Mesenchymal stem cell (in vitro differentiated cells and primary cell): ENCODE data around the gene GLI3. TPM values are rescaled to one million over a fixed set of nuclear protein-coding genes. Genes with fewer than 3 reads are reported as not detected.
A peak's percentile ranks its signal among the peaks of the same experiment; 100 is the strongest.

Experiments used
- DNase-seq: peaks from one replicate; pipeline ENCODE4 v3.0.0-alpha.2; 2013
- H2AFZ ChIP-seq: one replicate; pipeline ENCODE4 v1.6.1; 2013; ENCODE audit warnings: low read depth, mild to moderate bottlenecking, control low read depth, inconsistent platforms, low read length, moderate library complexity
- H2AK5ac ChIP-seq: 2 replicates; pipeline ENCODE4 v1.6.1; 2013; ENCODE audit warnings: low read length, moderate library complexity, mild to moderate bottlenecking, inconsistent platforms; ENCODE audit not compliant: severe bottlenecking
- H2BK120ac ChIP-seq: one replicate; pipeline ENCODE4 v1.6.1; 2013; ENCODE audit warnings: low read depth, mild to moderate bottlenecking, inconsistent platforms, low read length, moderate library complexity
- H2BK12ac ChIP-seq, 2 experiments: one replicate each; pipeline ENCODE4 v1.6.1; 2013; ENCODE audit warnings: inconsistent platforms in 2 of 2, low read length in 2 of 2, mild to moderate bottlenecking in 2 of 2, moderate library complexity in 2 of 2, control low read depth in 1 of 2
- H2BK15ac ChIP-seq: one replicate; pipeline ENCODE4 v1.6.1; 2013; ENCODE audit warnings: mild to moderate bottlenecking, low read depth, inconsistent platforms; ENCODE audit not compliant: poor library complexity, severe bottlenecking
- H2BK5ac ChIP-seq: 2 replicates; pipeline ENCODE4 v1.6.1; 2013; ENCODE audit warnings: low read depth, mild to moderate bottlenecking, low read length, control low read depth, inconsistent platforms; ENCODE audit not compliant: poor library complexity, severe bottlenecking
- H3K14ac ChIP-seq, 2 experiments: one replicate each; pipeline ENCODE4 v1.6.1; 2013; ENCODE audit warnings: inconsistent platforms in 2 of 2, low read length in 2 of 2, control low read depth in 1 of 2, mild to moderate bottlenecking in 1 of 2, moderate library complexity in 1 of 2
- H3K18ac ChIP-seq, 2 experiments: one replicate each; pipeline ENCODE4 v1.6.1; 2013; ENCODE audit warnings: inconsistent platforms in 2 of 2, low read length in 2 of 2, control low read depth in 1 of 2, low read depth in 1 of 2, mild to moderate bottlenecking in 1 of 2
- H3K23ac ChIP-seq, 2 experiments: one replicate each; pipeline ENCODE4 v1.6.1; 2013; ENCODE audit warnings: inconsistent platforms in 2 of 2, low read length in 2 of 2, mild to moderate bottlenecking in 2 of 2, moderate library complexity in 2 of 2, control low read depth in 1 of 2
- H3K27ac ChIP-seq: 2 replicates; pipeline ENCODE4 v1.5.1; 2013; ENCODE audit warnings: mild to moderate bottlenecking, moderate library complexity, low read length, control low read depth, inconsistent platforms; ENCODE audit not compliant: poor library complexity, severe bottlenecking
- H3K27me3 ChIP-seq, 2 experiments: 2 replicates each; pipeline versions ENCODE4 v1.6.1 to v1.7.0; 2013; ENCODE audit warnings: low read length in 2 of 2, mild to moderate bottlenecking in 2 of 2, moderate library complexity in 2 of 2, control low read depth in 1 of 2, inconsistent platforms in 1 of 2; ENCODE audit not compliant: control insufficient read depth in 1 of 2, insufficient read depth in 1 of 2
- H3K36me3 ChIP-seq, 2 experiments: 2 replicates each; pipeline versions ENCODE4 v1.6.1 to v1.7.0; 2013; ENCODE audit warnings: low read length in 2 of 2, control low read depth in 1 of 2, inconsistent platforms in 1 of 2, low read depth in 1 of 2, mild to moderate bottlenecking in 1 of 2; ENCODE audit not compliant: insufficient read depth in 2 of 2, control insufficient read depth in 1 of 2
- H3K4ac ChIP-seq, 2 experiments: one replicate each; pipeline ENCODE4 v1.6.1; 2013; ENCODE audit warnings: inconsistent platforms in 2 of 2, low read length in 2 of 2, mild to moderate bottlenecking in 2 of 2, moderate library complexity in 2 of 2, control low read depth in 1 of 2, low read depth in 1 of 2
- H3K4me1 ChIP-seq: 2 replicates; pipeline ENCODE4 v1.6.1; 2013; ENCODE audit warnings: low read depth, low read length, control low read depth; ENCODE audit not compliant: control insufficient read depth, insufficient read depth
- H3K4me2 ChIP-seq: 2 replicates; pipeline ENCODE4 v1.6.1; 2013; ENCODE audit warnings: low read length, mild to moderate bottlenecking, inconsistent platforms; ENCODE audit not compliant: poor library complexity, severe bottlenecking
- H3K4me3 ChIP-seq, 2 experiments: 2 replicates each; pipeline versions ENCODE4 v1.5.1 to v1.7.0; 2013; ENCODE audit warnings: low read length in 2 of 2, mild to moderate bottlenecking in 2 of 2, control low read depth in 1 of 2, low read depth in 1 of 2; ENCODE audit not compliant: insufficient read depth in 1 of 2
- H3K79me1 ChIP-seq: replicated peaks from 2 replicates; pipeline ENCODE4 v1.6.1; 2013; ENCODE audit warnings: mild to moderate bottlenecking, control low read depth, low read length, inconsistent platforms; ENCODE audit not compliant: poor library complexity, severe bottlenecking
- H3K9ac ChIP-seq: 2 replicates; pipeline ENCODE4 v1.7.0; 2013; ENCODE audit warnings: mild to moderate bottlenecking, low read length, moderate library complexity
- H3K9me3 ChIP-seq: 2 replicates; pipeline ENCODE4 v1.7.0; 2013; ENCODE audit warnings: mild to moderate bottlenecking, low read length; ENCODE audit not compliant: control insufficient read depth
- H4K8ac ChIP-seq: one replicate; pipeline ENCODE4 v1.6.1; 2013; ENCODE audit warnings: inconsistent platforms, mild to moderate bottlenecking, low read length, moderate library complexity
- H4K91ac ChIP-seq: one replicate; pipeline ENCODE4 v1.6.1; 2013; ENCODE audit warnings: mild to moderate bottlenecking, low read length, inconsistent platforms
- WGBS: methylation state at CpG from one replicate; pipeline ENCODE4 v1.1.7; 2013; ENCODE audit warnings: mixed read lengths; 5-methylcytosine and 5-hydroxymethylcytosine counted together
- polyA plus RNA-seq, 2 experiments: library from polyadenylated mRNA; stranded (reverse); fragments of 200-250 nt; gene quantifications; one replicate each; pipeline ENCODE4 v1.2.3, GENCODE V29; 2013

GLI3 gene
- 10.2 TPM for polyA plus RNA-seq (2013, experiment 1 of 2)
- 10.0 TPM for polyA plus RNA-seq (2013, experiment 2 of 2)

GRCh38 chr7:42236976-42237810 lies at the start of gene GLI3:
TSS of gene GLI3 (minus strand) at chr7:42237209. CDS start at chr7:42223253, 13,956 bp downstream.
- Histone ChIP-seq H2BK5ac (peak within 1 kb of the TSS; percentile 85), H2BK12ac (peak within 1 kb of the TSS; percentile 99), H2BK120ac (peak within 1 kb of the TSS; percentile 98), H2BK15ac (peak within 1 kb of the TSS; percentile 63), H3K23ac (peak within 1 kb of the TSS in 1 of 2 experiments; percentile 48), H3K4me3 (peak within 1 kb of the TSS; percentile 71 to 95), H3K9ac (peak within 1 kb of the TSS; percentile 93), H2AFZ (peak within 1 kb of the TSS; percentile 76), H3K18ac (peak within 1 kb of the TSS; percentile 94 to 99), H3K9me3 (no peaks in the 10 kb centered on the region), H3K27ac (peak within 1 kb of the TSS; percentile 79), H3K4ac (peak within 1 kb of the TSS; percentile 66 to 89), H3K4me1 (peaks cover 10% of the 10 kb centered on the region), H3K4me2 (peak within 1 kb of the TSS; percentile 97), H3K36me3 (no peaks in the 10 kb centered on the region), H2AK5ac (no peak within 1 kb of the TSS), H3K14ac (peak within 1 kb of the TSS; percentile 5 to 80), H3K27me3 (no peaks in the 10 kb centered on the region), H3K79me1 (peaks cover 7% of the 10 kb centered on the region), H4K91ac (peak within 1 kb of the TSS; percentile 94), H4K8ac (peak within 1 kb of the TSS; percentile 77)
- under 1% methylated on average over 53 of the region's 92 CpGs for WGBS
- DNase-seq: peak; percentile 96

GRCh38 chr7:42285383-42285824 lies 48.4 kb upstream of the GLI3 start:
- H3K4me1 ChIP-seq: no peaks in the 10 kb centered on the region
- H3K27me3 ChIP-seq: peaks cover 0 to 18% of the 10 kb centered on the region in 2 experiments
- no peak overlapping the region for H2AFZ ChIP-seq
- H2BK120ac ChIP-seq: no peak overlapping the region
- no peak overlapping the region for H3K4ac ChIP-seq
- H2AK5ac ChIP-seq: no peak overlapping the region
- H3K9ac ChIP-seq: no peak overlapping the region
- H2BK5ac ChIP-seq: no peak overlapping the region
- no peak overlapping the region for H3K4me3 ChIP-seq
- H3K27ac ChIP-seq: no peak overlapping the region
- H4K8ac ChIP-seq: no peak overlapping the region
- peak; percentile 40 for DNase-seq
- H3K9me3 ChIP-seq: no peaks in the 10 kb centered on the region
- H3K14ac ChIP-seq: no peak overlapping the region
- H2BK15ac ChIP-seq: no peak overlapping the region
- H4K91ac ChIP-seq: no peak overlapping the region
- H2BK12ac ChIP-seq: no peak overlapping the region
- H3K18ac ChIP-seq: no peak overlapping the region
- no peaks in the 10 kb centered on the region for H3K79me1 ChIP-seq
- no peak overlapping the region for H3K4me2 ChIP-seq
- no peak overlapping the region for H3K23ac ChIP-seq
- H3K36me3 ChIP-seq: no peaks in the 10 kb centered on the region

- Histone ChIP-seq H2BK12ac (no peak overlapping the region), H3K18ac (no peak overlapping the region), H2BK120ac (no peak overlapping the region), H3K4me1 (no peaks in the 10 kb centered on the region), H3K27me3 (peaks cover 0 to 15% of the 10 kb centered on the region in 2 experiments), H3K9ac (no peak overlapping the region), H2AK5ac (no peak overlapping the region), H3K27ac (no peak overlapping the region), H3K36me3 (no peaks in the 10 kb centered on the region), H3K23ac (peak overlapping the region in 1 of 2 experiments; percentile 59), H3K14ac (no peak overlapping the region), H4K8ac (no peak overlapping the region), H3K4me2 (no peak overlapping the region), H3K79me1 (no peaks in the 10 kb centered on the region), H4K91ac (no peak overlapping the region), H2BK5ac (no peak overlapping the region), H3K4me3 (no peak overlapping the region), H3K9me3 (no peaks in the 10 kb centered on the region), H3K4ac (no peak overlapping the region), H2AFZ (no peak overlapping the region), H2BK15ac (no peak overlapping the region)
- 82% methylated on average over 2 of the region's 2 CpGs for WGBS
- no peak for DNase-seq
Observed at GRCh38 chr7:42283553-42283952, 46.5 kb upstream of the GLI3 start.

GRCh38 chr7:42278344-42278743 lies 41.3 kb upstream of the GLI3 start:
- Histone ChIP-seq H3K4me1 (no peaks in the 10 kb centered on the region), H2BK120ac (no peak overlapping the region), H2BK12ac (no peak overlapping the region), H2BK5ac (no peak overlapping the region), H3K9me3 (no peaks in the 10 kb centered on the region), H2AK5ac (no peak overlapping the region), H3K14ac (no peak overlapping the region), H3K36me3 (no peaks in the 10 kb centered on the region), H3K27ac (no peak overlapping the region), H2AFZ (no peak overlapping the region), H3K23ac (no peak overlapping the region), H3K79me1 (no peaks in the 10 kb centered on the region), H3K27me3 (peaks cover 0 to 20% of the 10 kb centered on the region in 2 experiments), H4K91ac (no peak overlapping the region), H3K9ac (no peak overlapping the region), H3K4me3 (no peak overlapping the region), H3K4me2 (no peak overlapping the region), H4K8ac (no peak overlapping the region), H3K4ac (no peak overlapping the region), H2BK15ac (no peak overlapping the region), H3K18ac (no peak overlapping the region)
- DNase-seq: no peak
- WGBS: 85% methylated on average over 3 of the region's 4 CpGs
